ENCODE results near the gene USF3. TPM values are rescaled to one million over a fixed set of nuclear protein-coding genes. Genes with fewer than 3 reads are reported as not detected.

The USF3 gene
- polyA plus RNA-seq, 1 donor = 26.5 TPM

GRCh38 chr3:113607219-113607596 is 89.2 kb downstream of the USF3 start:
- DNase-seq = no peak

DNA sequence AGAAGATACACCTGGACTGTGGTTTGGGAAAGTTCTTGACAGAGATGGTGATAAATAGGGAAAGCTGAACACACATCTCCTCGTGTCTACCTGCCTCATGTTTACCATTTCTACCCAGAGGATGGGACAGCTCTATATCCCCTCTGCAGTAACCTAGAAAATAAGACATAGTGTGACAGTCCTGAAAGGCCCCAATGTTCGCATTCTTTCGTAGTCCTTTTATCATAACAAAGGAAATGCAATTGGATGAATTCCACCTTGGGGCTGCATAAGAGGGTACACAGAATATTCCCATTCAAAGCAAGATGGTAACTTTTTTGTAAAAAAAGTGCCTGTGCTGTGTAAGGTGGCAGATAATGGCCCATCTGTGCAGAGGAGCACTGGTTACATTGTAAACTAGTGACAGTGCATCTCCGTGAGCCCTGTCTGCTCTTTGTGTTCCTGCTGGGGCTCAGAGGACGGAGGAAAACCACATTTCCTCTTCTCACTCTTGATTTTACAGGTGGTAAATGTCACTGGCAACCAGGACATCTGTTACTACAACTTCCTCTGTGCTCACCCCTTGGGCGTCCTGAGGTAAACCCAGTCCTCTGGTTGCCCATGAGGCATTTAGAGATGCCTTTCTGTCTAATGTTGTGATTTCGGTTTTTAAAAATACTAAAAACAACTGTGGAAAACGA is 89.8 kb downstream of the USF3 start:
- DNase-seq = no peak

DNA sequence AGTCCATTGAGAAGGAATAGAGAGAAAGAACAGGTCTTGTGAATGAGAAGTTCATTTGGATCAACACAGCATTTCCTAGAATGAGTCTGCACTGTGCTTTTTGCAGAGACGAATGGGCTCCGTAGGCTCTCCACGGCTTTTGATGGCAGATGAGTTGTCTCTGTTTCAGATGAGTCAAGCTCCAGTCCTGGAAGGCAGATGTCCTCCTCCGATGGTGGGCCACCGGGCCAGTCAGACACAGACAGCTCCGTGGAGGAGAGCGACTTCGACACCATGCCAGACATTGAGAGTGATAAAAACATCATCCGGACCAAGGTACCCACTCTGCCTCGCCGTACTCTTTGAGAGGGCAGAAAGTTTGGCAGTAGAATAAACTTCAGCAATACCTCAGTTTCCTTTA is 93.6 kb downstream of the USF3 start:
- no peak for DNase-seq

GRCh38 chr3:113602256-113602655 is 94.2 kb downstream of the USF3 start:
- DNase-seq = no peak

DNA sequence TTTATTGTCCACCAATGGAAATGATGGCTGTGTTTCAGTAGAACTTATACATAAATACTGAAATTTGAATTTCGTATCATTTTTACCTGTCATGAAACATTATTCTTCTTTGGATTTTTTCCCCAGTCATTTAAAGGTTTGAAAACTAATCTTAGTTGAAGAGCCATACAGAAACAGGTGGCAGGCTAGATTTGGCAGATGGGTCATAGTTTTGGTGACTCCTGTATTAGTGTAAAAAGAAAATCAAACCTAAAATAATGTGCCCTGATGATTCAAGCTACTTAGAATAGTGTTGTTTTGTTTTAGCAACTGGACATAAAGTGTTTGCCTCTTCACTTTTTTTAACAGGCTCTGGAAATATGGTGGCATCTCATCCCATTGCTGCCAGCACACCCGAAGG is 95.2 kb downstream of the USF3 start:
- DNase-seq = no peak

DNA sequence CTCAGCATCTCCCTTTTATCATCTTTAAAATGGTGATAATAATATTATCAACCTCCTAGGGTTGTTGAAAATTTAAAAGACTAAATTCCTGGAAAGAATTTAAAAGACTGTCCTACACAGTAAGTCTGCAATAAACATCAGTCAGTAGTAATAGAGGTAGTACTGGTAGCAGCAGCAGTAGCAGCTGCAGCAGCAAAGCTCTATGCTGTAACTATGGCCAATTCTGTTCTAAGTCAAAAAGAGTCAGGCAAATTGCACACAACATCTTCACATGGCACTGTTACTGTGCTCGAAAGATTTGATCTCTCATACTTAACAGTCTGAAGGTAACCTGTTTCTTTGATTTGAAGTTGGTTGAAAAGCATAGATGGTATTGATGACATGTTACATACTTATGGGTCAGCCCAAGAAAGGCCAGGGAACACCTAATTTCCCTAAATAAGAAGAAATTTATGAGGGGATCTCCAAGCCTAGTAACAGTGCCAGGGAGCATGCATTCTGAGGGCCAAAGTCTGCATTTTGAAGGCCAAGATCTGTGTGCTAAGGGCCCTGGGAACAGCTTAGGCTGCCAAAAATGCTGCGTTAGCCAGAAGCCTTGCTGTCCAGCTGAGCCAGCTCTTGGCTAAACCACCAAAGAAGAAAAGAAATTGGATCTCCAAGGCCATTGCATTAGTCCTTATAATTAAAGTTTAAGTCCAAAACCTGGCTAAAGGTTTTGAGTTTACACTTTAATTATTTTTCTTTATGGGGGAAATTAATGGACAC is 95.8 kb downstream of the USF3 start:
- no peak for DNase-seq

Other genes starting within 250 kb of the USF3 start
- 31.8 TPM for gene SPICE1, start 181.5 kb downstream of the USF3 start, polyA plus RNA-seq (ENCODE audit: insufficient read length)
- 3.8 TPM for gene SIDT1, start 164.1 kb downstream of the USF3 start, polyA plus RNA-seq (ENCODE audit: insufficient read length)
- 161 TPM for gene NAA50, start 49.6 kb upstream of the USF3 start, polyA plus RNA-seq (ENCODE audit: insufficient read length)
- gene ATP6V1A, start 50.4 kb upstream of the USF3 start, polyA plus RNA-seq (ENCODE audit: insufficient read length) = 98.8 TPM
- gene GRAMD1C, start 142.1 kb upstream of the USF3 start, polyA plus RNA-seq (ENCODE audit: insufficient read length) = 34.7 TPM

All from left kidney (tissue), 2 donors.